HepG2 (cell line): ENCODE results near the gene RGS7. TPM values are rescaled to one million over a fixed set of nuclear protein-coding genes. Genes with fewer than 3 reads are reported as not detected.
"Not testable (repeated sequence)": the region's sequence is repeated elsewhere in the genome, so short reads cannot be mapped to it uniquely, and the experiment has no call there.

Experiments used
- ATAC-seq: fragments of 200-7000 bp; cut with Tn5 transposase; 3 replicates; pipeline ENCODE4 v1.9.1; 2020; ENCODE audit warnings: mild to moderate bottlenecking, moderate library complexity
- BruUV-seq: library from RNA; stranded (reverse); fragments of 400-500 nt; replicated peaks from 2 replicates; lab custom pipeline; 2021; lab: Mats Ljungman, UMichigan
- CTCF ChIA-PET: fragments of 300-600 bp; formaldehyde crosslinking; extraction: SDS; loops from one replicate; lab custom pipeline; 2021; ENCODE audit warnings: low total read pairs, inconsistent platforms, low intra/inter-chr PET ratio; lab: Yijun Ruan, JAX
- POLR2A ChIA-PET: fragments of 350-600 bp; sonication (Branson Sonifier 250); formaldehyde crosslinking; loops from one replicate; lab custom pipeline; 2020; ENCODE audit warnings: antibody characterized with exemption, inconsistent platforms; lab: Yijun Ruan, JAX
- DNase-seq: peaks from one replicate; pipeline ENCODE4 v3.0.0-alpha.2; 2015; ENCODE audit warnings: low spot score
- FAIRE-seq: peaks from 3 replicates; lab custom pipeline; 2011; peaks lifted over from hg19 to GRCh38; lab: Jason Lieb, UNC
- H2AFZ ChIP-seq: one replicate; pipeline ENCODE4 v1.6.1; 2011; ENCODE audit warnings: low read length, inconsistent platforms
- H3K27ac ChIP-seq: fragments of 300-600 bp; 3 replicates; pipeline ENCODE4 v1.8.0; 2011; ENCODE audit warnings: mixed run types, mild to moderate bottlenecking, mixed read lengths, low read length, inconsistent platforms; ENCODE audit not compliant: insufficient read depth; ENCODE audit errors: extremely low read length
- H3K27me3 ChIP-seq, 2 experiments: fragments of 200-600 bp in 1 of 2; 2 replicates in 1 of 2; 3 replicates in 1 of 2; pipeline versions ENCODE4 v1.6.0 to v1.8.0; 2011; ENCODE audit warnings: low read length in 2 of 2, mild to moderate bottlenecking in 2 of 2, moderate library complexity in 2 of 2, inconsistent platforms in 1 of 2; ENCODE audit not compliant: insufficient read depth in 2 of 2, control insufficient read depth in 1 of 2
- H3K36me3 ChIP-seq, 2 experiments: fragments of 200-600 bp in 1 of 2; replicated peaks in 1 of 2; 2 replicates in 1 of 2; 3 replicates in 1 of 2; pipeline versions ENCODE4 v1.5.1 to v1.8.0; 2011; ENCODE audit warnings: low read length in 2 of 2, inconsistent platforms in 1 of 2; ENCODE audit not compliant: insufficient read depth in 2 of 2, control insufficient read depth in 1 of 2
- H3K4me1 ChIP-seq: 2 replicates; pipeline ENCODE4 v1.5.1; 2012; ENCODE audit warnings: low read length, inconsistent platforms; ENCODE audit not compliant: insufficient read depth
- H3K4me2 ChIP-seq: 2 replicates; pipeline ENCODE4 v1.6.0; 2011; ENCODE audit warnings: low read depth, low read length, inconsistent platforms
- H3K4me3 ChIP-seq, 3 experiments: fragments of 200-600 bp in 1 of 3; sonication (generic), shearing (Covaris generic) in 1 of 3; replicated peaks in 1 of 3; 2 replicates each; pipeline ENCODE4 v1.5.1; 2011 to 2016; ENCODE audit warnings: low read length in 3 of 3, inconsistent platforms in 2 of 3, low read depth in 2 of 3, mild to moderate bottlenecking in 2 of 3, control low read depth in 1 of 3, mixed read lengths in 1 of 3; ENCODE audit not compliant: insufficient read depth in 1 of 3
- H3K79me2 ChIP-seq: one replicate; pipeline ENCODE4 v1.6.1; 2011; ENCODE audit warnings: low read length, inconsistent platforms; ENCODE audit not compliant: insufficient read depth
- H3K9ac ChIP-seq: 2 replicates; pipeline ENCODE4 v1.6.0; 2011; ENCODE audit warnings: mild to moderate bottlenecking, low read depth, low read length, inconsistent platforms; ENCODE audit not compliant: insufficient read depth
- H3K9me3 ChIP-seq: 2 replicates; pipeline ENCODE4 v1.5.1; 2012; ENCODE audit warnings: mild to moderate bottlenecking, low read length
- H4K20me1 ChIP-seq: 2 replicates; pipeline ENCODE4 v1.6.0; 2011; ENCODE audit warnings: inconsistent platforms, mild to moderate bottlenecking, low read length, moderate library complexity; ENCODE audit not compliant: insufficient read depth
- MAFF ChIP-seq: IDR thresholded peaks from 2 replicates; pipeline ENCODE4 v1.6.1; 2011; ENCODE audit warnings: low read depth, low read length, improper control_type of control experiment
- MAFK ChIP-seq, 2 experiments: IDR thresholded peaks in 1 of 2; conservative IDR thresholded peaks in 1 of 2; 2 replicates each; pipeline ENCODE4 v1.6.1; 2011; ENCODE audit warnings: improper control_type of control experiment in 2 of 2, low read length in 2 of 2
- ZNF530 ChIP-seq: sonication (generic); formaldehyde crosslinking; IDR thresholded peaks from 2 replicates; pipeline ENCODE4 v1.5.0; 2020; ENCODE audit warnings: low read depth, mild to moderate bottlenecking, missing genetic modification reagents
- WGBS: methylation state at CpG from one replicate; pipeline ENCODE4 v1.1.6; 2017; ENCODE audit warnings: low lambda C conversion rate; 5-methylcytosine and 5-hydroxymethylcytosine counted together
- in situ Hi-C: cut with HindIII; loops from 2 replicates; pipeline ENCODE4 v1.10.0; 2017; ENCODE audit warnings: low pct_unique_long_range_greater_than_20kb; ENCODE audit not compliant: extremely low pct_ligation_motif_present
- intact Hi-C: fragments of 100-400 bp; cut with micrococcal nuclease; formaldehyde crosslinking; loops from one replicate; pipeline ENCODE4 v1.10.0; 2022; ENCODE audit not compliant: unreplicated experiment
- polyA plus RNA-seq, 8 experiments: library from polyadenylated mRNA; depleted of rRNA in 3 of 8; stranded (reverse) in 7 of 8; unstranded in 1 of 8; fragments of >200 nt; fragmentation: Illumina TruSeq in 4 of 8; extraction: Trizol in 4 of 8; gene quantifications; 2 replicates each; pipeline versions ENCODE4 v1.2.1 to v1.2.3, GENCODE V29; 2011 to 2016; ENCODE audit warnings: low read depth in 4 of 8, missing spikeins in 1 of 8, mixed read lengths in 1 of 8; ENCODE audit not compliant: insufficient read depth in 1 of 8
- total RNA-seq, 5 experiments: library from RNA; depleted of rRNA; stranded (reverse); fragments of >200 nt; fragmentation: Illumina TruSeq; extraction: Trizol; gene quantifications; 2 replicates each; pipeline ENCODE4 v1.2.3, GENCODE V29; 2016; ENCODE audit warnings: low read depth in 1 of 5

RGS7 gene
- total and polyA plus RNA-seq, 2 of the 13 experiments (the other 11 are each of a cell fraction or from before 2014, with no cell fraction given), result not detected

GRCh38 chr1:240905225-240905765 is 451.7 kb downstream of the RGS7 start:
- in situ Hi-C loops (no loop called here), intact Hi-C loops (no loop called here)
- Histone ChIP-seq H3K4me1 (no peaks in the 10 kb centered on the region), H3K4me2 (no peak overlapping the region), H3K27ac (no peak overlapping the region), H4K20me1 (no peaks in the 10 kb centered on the region), H3K27me3 (no peaks in the 10 kb centered on the region), H3K9me3 (peaks cover 20% of the 10 kb centered on the region; the same call in 1 of the 2 replicates), H3K79me2 (no peaks in the 10 kb centered on the region), H3K9ac (no peak overlapping the region), H3K36me3 (no peaks in the 10 kb centered on the region), H3K4me3 (no peak overlapping the region), H2AFZ (no peak overlapping the region)
- ChIA-PET CTCF (no interaction called here), POLR2A (no interaction called here)
- no peak for DNase-seq
- peak; percentile 88 to 95 for TF ChIP-seq MAFK (conservative IDR thresholded peaks at IDR 0.05 in 1 of 2, IDR thresholded peaks at IDR 0.05 in 1 of 2; ENCODE audit: low read length in 2 of 2)
- no peak for TF ChIP-seq ZNF530
- peak; percentile 92 for TF ChIP-seq MAFF
- no peak for FAIRE-seq
- ATAC-seq, result no peak
- no TSS peak for BruUV-seq
- WGBS, result 2% methylated on average over 6 of the region's 6 CpGs

DNA sequence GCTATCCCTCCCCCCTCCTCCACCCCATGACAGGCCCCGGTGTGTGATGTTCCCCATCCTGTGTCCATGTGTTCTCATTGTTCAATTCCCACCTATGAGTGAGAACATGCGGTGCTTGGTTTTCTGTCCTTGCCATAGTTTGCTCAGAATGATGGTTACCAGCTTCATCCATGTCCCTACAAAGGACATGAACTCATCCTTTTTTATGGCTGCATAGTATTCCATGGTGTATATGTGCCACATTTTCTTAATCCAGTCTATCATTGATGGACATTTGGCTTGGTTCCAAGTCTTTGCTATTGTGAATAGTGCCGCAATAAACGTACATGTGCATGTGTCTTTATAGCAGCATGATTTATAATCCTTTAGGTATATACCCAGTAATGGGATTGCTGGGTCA is 461.6 kb downstream of the RGS7 start:
- DNase-seq, H3K27me3 ChIP-seq, H3K4me3 ChIP-seq, H2AFZ ChIP-seq, H4K20me1 ChIP-seq, POLR2A ChIA-PET, H3K4me2 ChIP-seq, H3K9ac ChIP-seq, H3K79me2 ChIP-seq, BruUV-seq, CTCF ChIA-PET, ATAC-seq, H3K27ac ChIP-seq, H3K36me3 ChIP-seq, H3K9me3 ChIP-seq, intact Hi-C loops, FAIRE-seq, H3K4me1 ChIP-seq: not testable (repeated sequence)
- in situ Hi-C loops, result loop anchor here (25.0 kb wide), 1 partner anchor 592 kb away; no protein-coding TSS in a partner anchor
- WGBS, result 31% methylated on average over 3 of the region's 4 CpGs
